Upper lobe of left lung (tissue), 4 donors: Measurements from ENCODE around the gene EPC1.
"Not testable (repeated sequence)": the region's sequence is repeated elsewhere in the genome, so short reads cannot be mapped to it uniquely, and the experiment has no call there.

ENCODE experiments used
- POLR2A ChIP-seq, 4 donors: fragments of 450-650 bp; IDR thresholded peaks; one replicate each; pipeline ENCODE4 v1.5.1; 2016 to 2017; ENCODE audit warnings: antibody characterized with exemption in 4 of 4, mild to moderate bottlenecking in 2 of 4
- TF ChIP-seq, protein P1 (sequence below), 6 experiments: fragments of 450-650 bp in 4 of 6; fragments of 200-600 bp in 2 of 6; sonication (generic) in 2 of 6; IDR thresholded peaks; one replicate each; pipeline ENCODE4 v1.5.1; 2016 to 2019; ENCODE audit warnings: antibody characterized with exemption in 6 of 6

DNA sequence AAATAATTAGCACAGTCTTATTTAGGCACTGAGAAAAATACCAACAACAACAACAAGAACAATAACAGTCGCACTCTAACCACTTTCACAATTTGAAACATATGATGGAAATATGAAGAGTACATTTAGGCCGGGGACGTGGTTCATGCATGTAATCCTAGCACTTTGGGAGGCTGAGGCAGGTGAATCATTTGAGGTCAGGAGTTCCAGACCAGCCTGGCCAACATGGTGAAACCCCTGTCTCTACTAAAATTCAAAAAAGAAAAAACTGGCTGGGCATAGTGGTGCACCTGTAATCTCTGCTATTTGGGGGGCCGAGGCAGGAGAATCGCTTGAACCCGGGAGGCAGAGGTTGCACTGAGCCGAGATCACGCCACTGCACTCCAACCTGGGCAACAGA lies 18.4 kb upstream of the EPC1 start:
- TF ChIP-seq, protein P1, sequence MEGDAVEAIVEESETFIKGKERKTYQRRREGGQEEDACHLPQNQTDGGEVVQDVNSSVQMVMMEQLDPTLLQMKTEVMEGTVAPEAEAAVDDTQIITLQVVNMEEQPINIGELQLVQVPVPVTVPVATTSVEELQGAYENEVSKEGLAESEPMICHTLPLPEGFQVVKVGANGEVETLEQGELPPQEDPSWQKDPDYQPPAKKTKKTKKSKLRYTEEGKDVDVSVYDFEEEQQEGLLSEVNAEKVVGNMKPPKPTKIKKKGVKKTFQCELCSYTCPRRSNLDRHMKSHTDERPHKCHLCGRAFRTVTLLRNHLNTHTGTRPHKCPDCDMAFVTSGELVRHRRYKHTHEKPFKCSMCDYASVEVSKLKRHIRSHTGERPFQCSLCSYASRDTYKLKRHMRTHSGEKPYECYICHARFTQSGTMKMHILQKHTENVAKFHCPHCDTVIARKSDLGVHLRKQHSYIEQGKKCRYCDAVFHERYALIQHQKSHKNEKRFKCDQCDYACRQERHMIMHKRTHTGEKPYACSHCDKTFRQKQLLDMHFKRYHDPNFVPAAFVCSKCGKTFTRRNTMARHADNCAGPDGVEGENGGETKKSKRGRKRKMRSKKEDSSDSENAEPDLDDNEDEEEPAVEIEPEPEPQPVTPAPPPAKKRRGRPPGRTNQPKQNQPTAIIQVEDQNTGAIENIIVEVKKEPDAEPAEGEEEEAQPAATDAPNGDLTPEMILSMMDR (IDR thresholded peaks at IDR 0.05) = not testable (repeated sequence)
- not testable (repeated sequence) for TF ChIP-seq POLR2A (IDR thresholded peaks at IDR 0.05)
